AG20443 (cell line): Measurements from ENCODE around the gene COL4A6.

Experiments
- DNase-seq: peaks from one replicate; pipeline ENCODE4 v3.0.0; 2012; ENCODE audit warnings: low spot score, mixed read lengths

COL4A6 gene

GRCh38 chrX:108159028-108159670 lies 279.1 kb downstream of the COL4A6 start:
- no peak for DNase-seq

GRCh38 chrX:108157628-108158027 lies 280.6 kb downstream of the COL4A6 start:
- DNase-seq = no peak

GRCh38 chrX:108156934-108157466 lies 281.2 kb downstream of the COL4A6 start:
- no peak for DNase-seq

- no peak for DNase-seq
These were observed 282.1 kb downstream of the COL4A6 start for GRCh38 chrX:108156082-108156481.

GRCh38 chrX:108148524-108148923 lies 289.7 kb downstream of the COL4A6 start:
- DNase-seq = no peak

- peak; percentile 31 for DNase-seq
These were observed 299.2 kb downstream of the COL4A6 start for GRCh38 chrX:108138814-108139702.

- DNase-seq = no peak
These were observed 303.5 kb downstream of the COL4A6 start for GRCh38 chrX:108134724-108135123.

- DNase-seq = no peak
These were observed 305.3 kb downstream of the COL4A6 start for GRCh38 chrX:108132876-108133275.

- DNase-seq = no peak
These were observed 306.2 kb downstream of the COL4A6 start for GRCh38 chrX:108132034-108132433.

GRCh38 chrX:108131471-108131870 lies 306.8 kb downstream of the COL4A6 start:
- DNase-seq = no peak

GRCh38 chrX:108130889-108131288 lies 307.3 kb downstream of the COL4A6 start:
- no peak for DNase-seq

- DNase-seq = no peak
These were observed 311.1 kb downstream of the COL4A6 start for GRCh38 chrX:108127152-108127551.

- no peak for DNase-seq
These were observed 311.6 kb downstream of the COL4A6 start for GRCh38 chrX:108126661-108127060.

- no peak for DNase-seq
These were observed 314.4 kb downstream of the COL4A6 start for GRCh38 chrX:108123591-108124366.

- peak; percentile 20 for DNase-seq
These were observed 315.5 kb downstream of the COL4A6 start for GRCh38 chrX:108122748-108123147.

- DNase-seq = no peak
These were observed 316.9 kb downstream of the COL4A6 start for GRCh38 chrX:108121291-108121690.

- DNase-seq = no peak
These were observed 320.2 kb downstream of the COL4A6 start for GRCh38 chrX:108117988-108118387.

GRCh38 chrX:108114541-108114940 lies 323.7 kb downstream of the COL4A6 start:
- DNase-seq = no peak
